Activated T-helper 9 cell treated with anti-CD3 and anti-CD28 coated beads, Interleukin-2, amount 50 U/mL, for 16 hours (primary cell): ENCODE results near the gene BACH2.
"Not testable (repeated sequence)": the region's sequence is repeated elsewhere in the genome, so short reads cannot be mapped to it uniquely, and the experiment has no call there.

Experiments
- DNase-seq: peaks from one replicate; pipeline ENCODE4 v3.0.0-alpha.2; 2020; ENCODE audit warnings: low read depth

BACH2 gene

GRCh38 chr6:90209527-90209926 lies 87.1 kb downstream of the BACH2 start:
- no peak for DNase-seq

- DNase-seq: not testable (repeated sequence)
These were observed 88.0 kb downstream of the BACH2 start for GRCh38 chr6:90208690-90209089.

- no peak for DNase-seq
These were observed 92.2 kb downstream of the BACH2 start for GRCh38 chr6:90204327-90205056.

- DNase-seq: no peak
These were observed 93.0 kb downstream of the BACH2 start for GRCh38 chr6:90203672-90204071.

- no peak for DNase-seq
These were observed 94.5 kb downstream of the BACH2 start for GRCh38 chr6:90202156-90202555.

- DNase-seq: no peak
These were observed 96.7 kb downstream of the BACH2 start for GRCh38 chr6:90199900-90200299.

- no peak for DNase-seq
These were observed 97.8 kb downstream of the BACH2 start for GRCh38 chr6:90198758-90199425.

- no peak for DNase-seq
These were observed 98.7 kb downstream of the BACH2 start for GRCh38 chr6:90197854-90198496.

- no peak for DNase-seq
These were observed 101.4 kb downstream of the BACH2 start for GRCh38 chr6:90195094-90195829.

- DNase-seq: no peak
These were observed 102.2 kb downstream of the BACH2 start for GRCh38 chr6:90194371-90194841.

- no peak for DNase-seq
These were observed 103.3 kb downstream of the BACH2 start for GRCh38 chr6:90193359-90193758.

GRCh38 chr6:90192857-90193256 lies 103.8 kb downstream of the BACH2 start:
- DNase-seq: no peak

- no peak for DNase-seq
These were observed 105.8 kb downstream of the BACH2 start for GRCh38 chr6:90190752-90191395.

- DNase-seq: no peak
These were observed 106.5 kb downstream of the BACH2 start for GRCh38 chr6:90190131-90190530.

GRCh38 chr6:90187437-90188121 lies 109.1 kb downstream of the BACH2 start:
- no peak for DNase-seq

GRCh38 chr6:90186637-90187371 lies 109.8 kb downstream of the BACH2 start:
- DNase-seq: no peak

GRCh38 chr6:90186026-90186425 lies 110.6 kb downstream of the BACH2 start:
- no peak for DNase-seq

GRCh38 chr6:90184334-90185298 lies 112.0 kb downstream of the BACH2 start:
- no peak for DNase-seq

- DNase-seq: no peak
These were observed 112.9 kb downstream of the BACH2 start for GRCh38 chr6:90183587-90184333.
